ENCODE results near the gene ZNF366. TPM values are rescaled to one million over a fixed set of nuclear protein-coding genes. Genes with fewer than 3 reads are reported as not detected.

ZNF366 gene
- total and polyA plus RNA-seq, 2 experiments from 2014 or later, result not detected

GRCh38 chr5:72457491-72457890 is 49.7 kb downstream of the ZNF366 start:
- H3K79me2 ChIP-seq (ENCODE audit: insufficient read depth), result no peaks in the 10 kb centered on the region
- H3K27ac ChIP-seq, result no peak overlapping the region
- H2AFZ ChIP-seq, result no peak overlapping the region
- H3K27me3 ChIP-seq (replicated peaks; ENCODE audit: insufficient read depth), result no peaks in the 10 kb centered on the region
- in situ Hi-C loops (cut with MboI), result no loop called here
- WGBS, 2 experiments (ENCODE audit: low coverage in 1 of 2, low lambda C conversion rate in 2 of 2, missing lambda C conversion rate in 2 of 2), result 93 to 96% methylated on average over 1 of the region's 1 CpG
- TF ChIP-seq EZH2 (IDR thresholded peaks at IDR 0.05; ENCODE audit: insufficient read depth, poor library complexity, severe bottlenecking) (no peak), EZH2phosphoT487 (IDR thresholded peaks at IDR 0.05; ENCODE audit: insufficient read depth, low read depth) (no peak)
- H4K20me1 ChIP-seq (ENCODE audit: insufficient read depth), result no peaks in the 10 kb centered on the region
- H3K4me3 ChIP-seq, result no peak overlapping the region
- no peaks in the 10 kb centered on the region for H3K36me3 ChIP-seq (ENCODE audit: low read depth)
- DNase-seq, result no peak
- H3K4me2 ChIP-seq (ENCODE audit: unreplicated experiment), result no peak overlapping the region
- H3K9me3 ChIP-seq (ENCODE audit: low read depth), result no peaks in the 10 kb centered on the region
- H3K9ac ChIP-seq, result no peak overlapping the region
- H3F3A ChIP-seq (ENCODE audit: insufficient read depth), result peaks cover 10% of the 10 kb centered on the region
- no peaks in the 10 kb centered on the region for H3K9me2 ChIP-seq (ENCODE audit: insufficient read depth)
- H3K4me1 ChIP-seq (ENCODE audit: insufficient read depth), result peaks cover 12% of the 10 kb centered on the region

- Histone ChIP-seq H2AFZ (no peak overlapping the region), H3K27me3 (replicated peaks; ENCODE audit: insufficient read depth) (no peaks in the 10 kb centered on the region), H3K4me2 (ENCODE audit: unreplicated experiment) (no peak overlapping the region), H3F3A (ENCODE audit: insufficient read depth) (peaks cover 19% of the 10 kb centered on the region), H3K4me3 (no peak overlapping the region), H3K9ac (no peak overlapping the region), H3K27ac (no peak overlapping the region), H3K4me1 (ENCODE audit: insufficient read depth) (peaks cover 20% of the 10 kb centered on the region), H4K20me1 (ENCODE audit: insufficient read depth) (no peaks in the 10 kb centered on the region), H3K79me2 (ENCODE audit: insufficient read depth) (no peaks in the 10 kb centered on the region), H3K9me2 (ENCODE audit: insufficient read depth) (no peaks in the 10 kb centered on the region), H3K36me3 (ENCODE audit: low read depth) (no peaks in the 10 kb centered on the region), H3K9me3 (ENCODE audit: low read depth) (no peaks in the 10 kb centered on the region)
- no peak for TF ChIP-seq EZH2phosphoT487 (IDR thresholded peaks at IDR 0.05; ENCODE audit: insufficient read depth, low read depth)
- no peak for TF ChIP-seq EZH2 (IDR thresholded peaks at IDR 0.05; ENCODE audit: insufficient read depth, poor library complexity, severe bottlenecking)
- in situ Hi-C loops (cut with MboI), result no loop called here
- no peak for DNase-seq
- 91 to 95% methylated on average over 8 of the region's 8 CpGs for WGBS, 2 experiments (ENCODE audit: low coverage in 1 of 2, low lambda C conversion rate in 2 of 2, missing lambda C conversion rate in 2 of 2)
These were observed 50.7 kb downstream of the ZNF366 start for GRCh38 chr5:72456391-72457074.

- H3K9me3 ChIP-seq (ENCODE audit: low read depth), result no peaks in the 10 kb centered on the region
- no peak overlapping the region for H3K4me3 ChIP-seq
- no peaks in the 10 kb centered on the region for H4K20me1 ChIP-seq (ENCODE audit: insufficient read depth)
- no peaks in the 10 kb centered on the region for H3K36me3 ChIP-seq (ENCODE audit: low read depth)
- in situ Hi-C loops (cut with MboI), result no loop called here
- H3K9me2 ChIP-seq (ENCODE audit: insufficient read depth), result no peaks in the 10 kb centered on the region
- no peak overlapping the region for H3K4me2 ChIP-seq (ENCODE audit: unreplicated experiment)
- DNase-seq, result no peak
- H3K27ac ChIP-seq, result no peak overlapping the region
- no peak overlapping the region for H3K9ac ChIP-seq
- H3K79me2 ChIP-seq (ENCODE audit: insufficient read depth), result no peaks in the 10 kb centered on the region
- H2AFZ ChIP-seq, result no peak overlapping the region
- H3K4me1 ChIP-seq (ENCODE audit: insufficient read depth), result peaks cover 24% of the 10 kb centered on the region
- H3K27me3 ChIP-seq (replicated peaks; ENCODE audit: insufficient read depth), result no peaks in the 10 kb centered on the region
- 92 to 95% methylated on average over 9 of the region's 9 CpGs for WGBS, 2 experiments (ENCODE audit: low coverage in 1 of 2, low lambda C conversion rate in 2 of 2, missing lambda C conversion rate in 2 of 2)
- H3F3A ChIP-seq (ENCODE audit: insufficient read depth), result peaks cover 25% of the 10 kb centered on the region
- TF ChIP-seq EZH2phosphoT487 (IDR thresholded peaks at IDR 0.05; ENCODE audit: insufficient read depth, low read depth) (no peak), EZH2 (IDR thresholded peaks at IDR 0.05; ENCODE audit: insufficient read depth, poor library complexity, severe bottlenecking) (no peak)
These were observed 51.7 kb downstream of the ZNF366 start for GRCh38 chr5:72455476-72455875.

DNA sequence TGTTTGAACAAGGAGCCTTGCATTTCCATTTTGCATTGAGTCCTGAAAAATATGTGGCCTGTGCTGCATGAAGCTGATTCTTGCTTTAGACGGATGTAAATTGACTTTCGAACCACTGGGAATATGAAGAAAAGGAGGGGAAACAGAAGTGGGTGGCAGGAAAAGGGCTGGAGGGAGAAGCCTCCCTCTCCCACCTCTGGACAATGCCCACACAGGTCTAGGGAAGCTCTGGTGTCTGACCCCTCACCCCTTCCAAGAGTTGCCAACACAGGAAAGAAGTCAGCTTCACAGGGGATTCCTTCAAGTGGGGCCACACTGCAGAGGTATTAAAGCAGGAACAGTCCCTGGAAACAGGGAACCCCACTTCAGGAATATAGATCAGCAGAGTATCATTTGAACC is 52.2 kb downstream of the ZNF366 start:
- no peak overlapping the region for H3K9ac ChIP-seq

More for the DNA sequence above, 52.2 kb downstream of the ZNF366 start:
- no peaks in the 10 kb centered on the region for H3K9me2 ChIP-seq (ENCODE audit: insufficient read depth)
- H3K36me3 ChIP-seq (ENCODE audit: low read depth), result no peaks in the 10 kb centered on the region
- no peaks in the 10 kb centered on the region for H3K27me3 ChIP-seq (replicated peaks; ENCODE audit: insufficient read depth)
- H3K27ac ChIP-seq, result no peak overlapping the region
- DNase-seq, result no peak
- peaks cover 25% of the 10 kb centered on the region for H3F3A ChIP-seq (ENCODE audit: insufficient read depth)
- no peaks in the 10 kb centered on the region for H4K20me1 ChIP-seq (ENCODE audit: insufficient read depth)
- 97 to 98% methylated on average over 2 of the region's 2 CpGs for WGBS, 2 experiments (ENCODE audit: low coverage in 1 of 2, low lambda C conversion rate in 2 of 2, missing lambda C conversion rate in 2 of 2)
- H2AFZ ChIP-seq, result no peak overlapping the region
- H3K79me2 ChIP-seq (ENCODE audit: insufficient read depth), result no peaks in the 10 kb centered on the region
- no peak for TF ChIP-seq EZH2phosphoT487 (IDR thresholded peaks at IDR 0.05; ENCODE audit: insufficient read depth, low read depth)
- TF ChIP-seq EZH2 (IDR thresholded peaks at IDR 0.05; ENCODE audit: insufficient read depth, poor library complexity, severe bottlenecking), result no peak
- no peak overlapping the region for H3K4me2 ChIP-seq (ENCODE audit: unreplicated experiment)
- H3K4me3 ChIP-seq, result no peak overlapping the region
- in situ Hi-C loops (cut with MboI), result no loop called here
- H3K4me1 ChIP-seq (ENCODE audit: insufficient read depth), result peaks cover 24% of the 10 kb centered on the region
- no peaks in the 10 kb centered on the region for H3K9me3 ChIP-seq (ENCODE audit: low read depth)
